ENCODE results near the gene FHAD1. TPM values are rescaled to one million over a fixed set of nuclear protein-coding genes. Genes with fewer than 3 reads are reported as not detected.
A peak's percentile ranks its signal among the peaks of the same experiment; 100 is the strongest.
"Not testable (repeated sequence)": the region's sequence is repeated elsewhere in the genome, so short reads cannot be mapped to it uniquely, and the experiment has no call there.

Gene FHAD1
- total RNA-seq, 1 donor from 2014 or later, result not detected

- ATAC-seq (no peak), DNase-seq (ENCODE audit: low spot score) (no peak)
These were observed 56.9 kb downstream of the FHAD1 start for GRCh38 chr1:15303935-15304334.

- ATAC-seq (peak; percentile 76), DNase-seq (ENCODE audit: low spot score) (peak; percentile 57)
These were observed 57.9 kb downstream of the FHAD1 start for GRCh38 chr1:15304708-15305467.

GRCh38 chr1:15305468-15305770, 58.4 kb downstream of the FHAD1 start:
- DNase-seq (ENCODE audit: low spot score) (no peak), ATAC-seq (no peak)

GRCh38 chr1:15306352-15306751, 59.3 kb downstream of the FHAD1 start:
- not testable (repeated sequence) for ATAC-seq; DNase-seq (ENCODE audit: low spot score)

- ATAC-seq, result peak; percentile 68
- no peak for DNase-seq (ENCODE audit: low spot score)
These were observed 61.1 kb downstream of the FHAD1 start for GRCh38 chr1:15308135-15308534.

- ATAC-seq, result peak; percentile 81
- no peak for DNase-seq (ENCODE audit: low spot score)
These were observed 61.6 kb downstream of the FHAD1 start for GRCh38 chr1:15308621-15309027.

- DNase-seq (ENCODE audit: low spot score), result no peak
- ATAC-seq, result no peak
These were observed 62.7 kb downstream of the FHAD1 start for GRCh38 chr1:15309687-15310086.

GRCh38 chr1:15310544-15310943, 63.5 kb downstream of the FHAD1 start:
- no peak for ATAC-seq
- no peak for DNase-seq (ENCODE audit: low spot score)

GRCh38 chr1:15311122-15311822, 64.2 kb downstream of the FHAD1 start:
- no peak for ATAC-seq
- DNase-seq (ENCODE audit: low spot score), result no peak

GRCh38 chr1:15311880-15312279, 64.9 kb downstream of the FHAD1 start:
- DNase-seq (ENCODE audit: low spot score) (no peak), ATAC-seq (no peak)

GRCh38 chr1:15312626-15313411, 65.8 kb downstream of the FHAD1 start:
- DNase-seq (ENCODE audit: low spot score), result no peak

GRCh38 chr1:15314328-15315281, 67.6 kb downstream of the FHAD1 start:
- no peak for DNase-seq (ENCODE audit: low spot score)
- ATAC-seq, result no peak

More at GRCh38 chr1:15312626-15313411, 65.8 kb downstream of the FHAD1 start:
- no peak for ATAC-seq

GRCh38 chr1:15315815-15316214, 68.8 kb downstream of the FHAD1 start:
- ATAC-seq, result no peak

GRCh38 chr1:15316510-15316909, 69.5 kb downstream of the FHAD1 start:
- no peak for ATAC-seq
- DNase-seq (ENCODE audit: low spot score), result no peak

More at GRCh38 chr1:15315815-15316214, 68.8 kb downstream of the FHAD1 start:
- DNase-seq (ENCODE audit: low spot score), result no peak

- ATAC-seq (no peak), DNase-seq (ENCODE audit: low spot score) (no peak)
These were observed 73.2 kb downstream of the FHAD1 start for GRCh38 chr1:15320267-15320666.

GRCh38 chr1:15321601-15322000, 74.6 kb downstream of the FHAD1 start:
- no peak for ATAC-seq
- no peak for DNase-seq (ENCODE audit: low spot score)

- DNase-seq (ENCODE audit: low spot score), result peak; percentile 60
- peak; percentile 81 for ATAC-seq
These were observed 75.8 kb downstream of the FHAD1 start for GRCh38 chr1:15322648-15323350.

GRCh38 chr1:15323351-15323988, 76.4 kb downstream of the FHAD1 start:
- DNase-seq (ENCODE audit: low spot score), result peak; percentile 74
- ATAC-seq, result peak; percentile 96

Data from left lobe of liver (tissue), 2 donors.